HCT116 (cell line): ENCODE measurements around the gene IPO13. TPM values are rescaled to one million over a fixed set of nuclear protein-coding genes. Genes with fewer than 3 reads are reported as not detected.
A peak's percentile ranks its signal among the peaks of the same experiment; 100 is the strongest.

Source experiments
- ATAC-seq: fragments of 200-7000 bp; cut with Tn5 transposase; 2 replicates; pipeline ENCODE4 v1.9.1; 2020; ENCODE audit warnings: mild to moderate bottlenecking, moderate library complexity
- BruUV-seq: library from RNA; stranded (reverse); fragments of 400-500 nt; replicated peaks from 2 replicates; lab custom pipeline; 2021; lab: Mats Ljungman, UMichigan
- CTCF ChIA-PET: fragments of 300-600 bp; sonication (Branson Sonifier 250); formaldehyde crosslinking; loops from one replicate; lab custom pipeline; 2021; ENCODE audit warnings: antibody characterized with exemption; lab: Charles Lee
- POLR2A ChIA-PET: fragments of 300-600, 350-600 bp; sonication (Branson Sonifier 250); formaldehyde crosslinking; loops from one replicate; lab custom pipeline; 2021; ENCODE audit warnings: antibody characterized with exemption; lab: Charles Lee
- RAD21 ChIA-PET, 2 experiments: fragments of 300-600 bp; sonication (Branson Sonifier 250); formaldehyde crosslinking; loops; one replicate each; lab custom pipeline; 2023; ENCODE audit warnings: low total read pairs in 2 of 2; ENCODE audit not compliant: uncharacterized antibody in 2 of 2, unreplicated experiment in 2 of 2, low non-redundant PET in 1 of 2; lab: Charles Lee
- DNase-seq: peaks from one replicate; pipeline ENCODE4 v3.0.0-alpha.2; 2010; ENCODE audit warnings: low read depth, low spot score
- H2AFZ ChIP-seq: fragments of 200-600 bp; shearing (Covaris generic), sonication (generic); 2 replicates; pipeline ENCODE4 v1.6.1; 2017; ENCODE audit warnings: low read depth, mixed run types, mixed read lengths, antibody characterized with exemption, low read length; ENCODE audit not compliant: poor library complexity, severe bottlenecking
- H3K27ac ChIP-seq: 2 replicates; pipeline ENCODE4 v1.5.1; 2012; ENCODE audit warnings: low read depth, low read length
- H3K27me3 ChIP-seq: fragments of 200-600 bp; sonication (generic); 2 replicates; pipeline ENCODE4 v1.6.1; 2016; ENCODE audit warnings: mixed run types, low read length, mixed read lengths; ENCODE audit not compliant: insufficient read depth
- H3K36me3 ChIP-seq, 2 experiments: fragments of 200-500 bp in 1 of 2; fragments of 200-600 bp in 1 of 2; sonication (Bioruptor generic) in 1 of 2; sonication (generic) in 1 of 2; 2 replicates each; pipeline versions ENCODE4 v1.5.1 to v1.6.1; 2014 to 2016; ENCODE audit warnings: low read length in 2 of 2, inconsistent platforms in 1 of 2, mixed read lengths in 1 of 2, mixed run types in 1 of 2; ENCODE audit not compliant: insufficient read depth in 2 of 2, control insufficient read depth in 1 of 2
- H3K4me1 ChIP-seq, 2 experiments: fragments of 200-600 bp in 1 of 2; sonication (generic) in 1 of 2; 2 replicates each; pipeline versions ENCODE4 v1.5.1 to v1.6.1; 2012 to 2017; ENCODE audit warnings: low read length in 2 of 2, inconsistent platforms in 1 of 2, mild to moderate bottlenecking in 1 of 2, mixed read lengths in 1 of 2, mixed run types in 1 of 2, moderate library complexity in 1 of 2; ENCODE audit not compliant: insufficient read depth in 2 of 2, control insufficient read depth in 1 of 2
- H3K4me2 ChIP-seq: fragments of 200-600 bp; sonication (generic); 2 replicates; pipeline ENCODE4 v1.6.1; 2017; ENCODE audit warnings: mixed run types, low read length, mixed read lengths
- H3K4me3 ChIP-seq, 2 experiments: fragments of 200-600 bp in 1 of 2; sonication (generic) in 1 of 2; replicated peaks in 1 of 2; 2 replicates each; pipeline ENCODE4 v1.5.1; 2011 to 2016; ENCODE audit warnings: low read length in 2 of 2, control low read depth in 1 of 2, low read depth in 1 of 2, mild to moderate bottlenecking in 1 of 2, mixed read lengths in 1 of 2, mixed run types in 1 of 2
- H3K79me2 ChIP-seq: fragments of 200-600 bp; sonication (generic); 2 replicates; pipeline ENCODE4 v1.6.1; 2017; ENCODE audit warnings: mild to moderate bottlenecking, mixed run types, low read length, moderate library complexity, mixed read lengths; ENCODE audit not compliant: insufficient read depth
- H3K9ac ChIP-seq: fragments of 200-600 bp; sonication (generic); 2 replicates; pipeline ENCODE4 v1.6.1; 2016; ENCODE audit warnings: low read length, mixed read lengths
- H3K9me2 ChIP-seq: fragments of 200-600 bp; sonication (generic), shearing (Covaris generic); 2 replicates; pipeline ENCODE4 v1.6.1; 2017; ENCODE audit warnings: mixed run types, mild to moderate bottlenecking, moderate library complexity; ENCODE audit not compliant: insufficient read depth
- H3K9me3 ChIP-seq, 2 experiments: fragments of 200-500 bp in 1 of 2; fragments of 200-600 bp in 1 of 2; sonication (Bioruptor generic) in 1 of 2; sonication (generic) in 1 of 2; 2 replicates each; pipeline ENCODE4 v1.6.1; 2014 to 2017; ENCODE audit warnings: low read length in 2 of 2, mixed read lengths in 2 of 2, inconsistent platforms in 1 of 2, low read depth in 1 of 2, mild to moderate bottlenecking in 1 of 2, mixed run types in 1 of 2, moderate library complexity in 1 of 2; ENCODE audit not compliant: control insufficient read depth in 1 of 2, insufficient read depth in 1 of 2
- H4K20me1 ChIP-seq: fragments of 200-600 bp; sonication (generic), shearing (Covaris generic); 2 replicates; pipeline ENCODE4 v1.6.1; 2017; ENCODE audit warnings: mixed run types, mild to moderate bottlenecking, moderate library complexity; ENCODE audit not compliant: insufficient read depth
- CTCF ChIP-seq, 3 experiments: fragments of 200-600 bp in 1 of 3; sonication (generic) in 1 of 3; IDR thresholded peaks in 2 of 3; conservative IDR thresholded peaks in 1 of 3; 2 replicates each; pipeline ENCODE4 v1.5.1; 2012 to 2017; ENCODE audit warnings: low read depth in 2 of 3, low read length in 2 of 3, antibody characterized with exemption in 1 of 3, borderline replicate concordance in 1 of 3, control low read depth in 1 of 3, mild to moderate bottlenecking in 1 of 3, mixed read lengths in 1 of 3, mixed run types in 1 of 3, moderate library complexity in 1 of 3; ENCODE audit not compliant: insufficient read depth in 1 of 3
- ELF1 ChIP-seq: IDR thresholded peaks from 2 replicates; pipeline ENCODE4 v1.6.1; 2012; ENCODE audit warnings: low read depth, borderline replicate concordance
- EZH2phosphoT487 ChIP-seq: fragments of 200-600 bp; IDR thresholded peaks from 2 replicates; pipeline ENCODE4 v1.6.1; 2018; ENCODE audit warnings: antibody characterized with exemption, borderline replicate concordance
- JUND ChIP-seq: IDR thresholded peaks from 2 replicates; pipeline ENCODE4 v1.6.1; 2012
- MAX ChIP-seq: IDR thresholded peaks from 2 replicates; pipeline ENCODE4 v1.6.1; 2012
- RAD21 ChIP-seq: IDR thresholded peaks from 2 replicates; pipeline ENCODE4 v1.6.1; 2012; ENCODE audit warnings: low read depth, mild to moderate bottlenecking
- SP1 ChIP-seq: IDR thresholded peaks from 2 replicates; pipeline ENCODE4 v1.6.1; 2012; ENCODE audit warnings: low read depth
- ZBTB33 ChIP-seq: IDR thresholded peaks from 2 replicates; pipeline ENCODE4 v1.6.1; 2011; ENCODE audit warnings: mild to moderate bottlenecking, low read length, moderate library complexity; ENCODE audit not compliant: insufficient replicate concordance; ENCODE audit errors: extremely low read depth
- ZNF274 ChIP-seq: fragments of 200-500 bp; sonication (Bioruptor generic); IDR thresholded peaks from 2 replicates; pipeline ENCODE4 v1.6.1; 2014; ENCODE audit warnings: mild to moderate bottlenecking, low read depth, low read length, inconsistent platforms
- intact Hi-C: fragments of 100-400 bp; cut with micrococcal nuclease; formaldehyde crosslinking; loops from 2 replicates; pipeline ENCODE4 v1.10.0; 2022
- total RNA-seq: library from RNA; stranded (reverse); gene quantifications from one replicate; pipeline ENCODE4 v1.2.1, GENCODE V29; 2021; ENCODE audit not compliant: unreplicated experiment

IPO13 gene
- total RNA-seq, 1 experiment from 2014 or later: 18.7 TPM

GRCh38 chr1:43990271-43991199, 43.8 kb downstream of the IPO13 start:
- no peak for DNase-seq
- H3K4me2 ChIP-seq: peak overlapping the region; percentile 91
- peak overlapping the region; percentile 82 for H3K27ac ChIP-seq
- H3K36me3 ChIP-seq: peaks cover 2 to 20% of the 10 kb centered on the region in 2 experiments; a peak in 2 of 4 replicates
- no peaks in the 10 kb centered on the region for H3K79me2 ChIP-seq
- H3K27me3 ChIP-seq: no peaks in the 10 kb centered on the region
- no peak overlapping the region for H2AFZ ChIP-seq
- H3K4me1 ChIP-seq: peaks cover 10 to 39% of the 10 kb centered on the region in 2 experiments
- H3K9me2 ChIP-seq: no peaks in the 10 kb centered on the region
- POLR2A ChIA-PET: no interaction called here
- ATAC-seq: peak; percentile 6; the same call in 1 of the 2 replicates
- no peaks in the 10 kb centered on the region for H4K20me1 ChIP-seq
- CTCF ChIA-PET: interaction anchor here (1.0 kb wide), 1 partner anchor 56 kb away, joined by 3 read pairs; no protein-coding TSS in a partner anchor
- BruUV-seq: TSS peak; percentile 46
- RAD21 ChIA-PET: no interaction called here
- peak overlapping the region; percentile 63 to 72 for H3K4me3 ChIP-seq
- TF ChIP-seq MAX (no peak), EZH2phosphoT487 (no peak), JUND (no peak), ZBTB33 (no peak), ELF1 (no peak), SP1 (no peak), CTCF (IDR thresholded peaks at IDR 0.05 in 2 of 3, conservative IDR thresholded peaks at IDR 0.05 in 1 of 3; ENCODE audit: borderline replicate concordance in 1 of 3, insufficient read depth in 1 of 3, low read depth in 2 of 3, low read length in 2 of 3) (0 out of 6 replicates have a peak, but pooled peaks of 1 of the 3 experiments have one; percentile 6), ZNF274 (no peak), RAD21 (no peak)
- peak overlapping the region; percentile 80 for H3K9ac ChIP-seq
- H3K9me3 ChIP-seq: no peaks in the 10 kb centered on the region
- intact Hi-C loops: no loop called here
